Measurements from ENCODE around the gene ANTXR1. TPM values are rescaled to one million over a fixed set of nuclear protein-coding genes. Genes with fewer than 3 reads are reported as not detected.

Gene ANTXR1
- 44.6 and 45.5 TPM in 2 replicates for total RNA-seq
- 87.2 and 101 TPM in 2 replicates for polyA plus RNA-seq
- polyA plus RNA-seq (2012), result 52.9 and 63.9 TPM in 2 replicates
- 52.3 and 68.8 TPM in 2 replicates for polyA minus RNA-seq (ENCODE audit: low replicate concordance)

GRCh38 chr2:69013142-69013839 lies at the start of gene ANTXR1:
ANTXR1 (plus strand) TSS chr2:69013179; CDS start chr2:69013500, 321 bp downstream.
- Histone ChIP-seq H3K36me3 (ENCODE audit: control insufficient read depth, insufficient read depth, low read length) (no peaks in the 10 kb centered on the region), H3K9me3 (ENCODE audit: control insufficient read depth, insufficient read depth, low read depth, low read length) (no peaks in the 10 kb centered on the region), H3K27ac (ENCODE audit: insufficient read depth, low read length) (peak within 1 kb of the TSS; percentile 73), H2AFZ (ENCODE audit: low read length) (peak within 1 kb of the TSS; percentile 88), H3K4me1 (ENCODE audit: control insufficient read depth, extremely low read depth, insufficient read depth, low read length) (peaks cover 8% of the 10 kb centered on the region), H4K20me1 (ENCODE audit: control insufficient read depth, extremely low read depth, insufficient read depth, low read length) (no peaks in the 10 kb centered on the region), H3K79me2 (ENCODE audit: control insufficient read depth, insufficient read depth, low read length) (peaks cover 30% of the 10 kb centered on the region), H3K4me3 (replicated peaks in 1 of 4; ENCODE audit: control extremely low read depth in 1 of 4, insufficient read depth in 1 of 4, low read depth in 3 of 4, low read length in 4 of 4) (peak within 1 kb of the TSS; percentile 76 to 97 (median 90)), H3K9ac (ENCODE audit: insufficient read depth, low read length) (peak within 1 kb of the TSS; percentile 92), H3K27me3 (ENCODE audit: control insufficient read depth, insufficient read depth, low read length) (no peaks in the 10 kb centered on the region), H3K4me2 (ENCODE audit: extremely low read depth, insufficient read depth, low read length) (peak within 1 kb of the TSS; percentile 98)
- peak; percentile 80 to 85 for DNase-seq (ENCODE audit: low read depth in 2 of 2)
- TF ChIP-seq EZH2 (IDR thresholded peaks at IDR 0.05; ENCODE audit: low read length, missing control alignments) (no peak), CTCF (conservative IDR thresholded peaks at IDR 0.05 in 1 of 2, IDR thresholded peaks at IDR 0.05 in 1 of 2; ENCODE audit: low read depth in 1 of 2, low read length in 2 of 2) (no peak)

GRCh38 chr2:68964282-68964681 lies 48.7 kb upstream of the ANTXR1 start:
- Histone ChIP-seq H3K79me2 (ENCODE audit: control insufficient read depth, insufficient read depth, low read length) (no peaks in the 10 kb centered on the region), H3K9me3 (ENCODE audit: control insufficient read depth, insufficient read depth, low read depth, low read length) (no peaks in the 10 kb centered on the region), H3K9ac (ENCODE audit: insufficient read depth, low read length) (no peak overlapping the region), H3K4me2 (ENCODE audit: extremely low read depth, insufficient read depth, low read length) (no peak overlapping the region), H3K4me1 (ENCODE audit: control insufficient read depth, extremely low read depth, insufficient read depth, low read length) (no peaks in the 10 kb centered on the region), H4K20me1 (ENCODE audit: control insufficient read depth, extremely low read depth, insufficient read depth, low read length) (no peaks in the 10 kb centered on the region), H3K4me3 (replicated peaks in 1 of 4; ENCODE audit: control extremely low read depth in 1 of 4, insufficient read depth in 1 of 4, low read depth in 3 of 4, low read length in 4 of 4) (no peak overlapping the region), H3K27ac (ENCODE audit: insufficient read depth, low read length) (no peak overlapping the region), H2AFZ (ENCODE audit: low read length) (no peak overlapping the region), H3K36me3 (ENCODE audit: control insufficient read depth, insufficient read depth, low read length) (no peaks in the 10 kb centered on the region), H3K27me3 (ENCODE audit: control insufficient read depth, insufficient read depth, low read length) (no peaks in the 10 kb centered on the region)
- TF ChIP-seq EZH2 (IDR thresholded peaks at IDR 0.05; ENCODE audit: low read length, missing control alignments) (no peak), CTCF (conservative IDR thresholded peaks at IDR 0.05 in 1 of 2, IDR thresholded peaks at IDR 0.05 in 1 of 2; ENCODE audit: low read depth in 1 of 2, low read length in 2 of 2) (no peak)
- DNase-seq (ENCODE audit: low read depth in 2 of 2), result no peak

DNA sequence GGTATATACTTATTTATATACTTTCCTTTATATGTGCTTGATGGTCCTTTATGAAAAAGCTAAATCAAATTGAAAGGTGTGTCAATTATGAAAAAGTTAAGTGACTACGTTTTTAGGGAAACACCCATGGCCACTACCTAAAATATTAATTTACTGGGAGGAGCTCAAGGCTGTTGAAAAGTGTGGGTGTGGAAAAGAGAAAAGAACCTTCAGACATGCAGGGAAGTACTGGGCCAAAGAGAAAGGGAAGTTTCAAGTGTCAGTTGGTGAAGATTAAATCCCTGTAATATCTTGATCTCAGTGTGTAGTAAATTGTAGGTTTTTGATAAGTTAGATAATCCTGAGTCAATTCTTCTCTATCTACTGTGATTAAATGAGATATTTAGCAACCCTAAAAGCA lies 44.8 kb upstream of the ANTXR1 start:
- no peaks in the 10 kb centered on the region for H3K27me3 ChIP-seq (ENCODE audit: control insufficient read depth, insufficient read depth, low read length)
- no peaks in the 10 kb centered on the region for H3K9me3 ChIP-seq (ENCODE audit: control insufficient read depth, insufficient read depth, low read depth, low read length)
- H3K4me2 ChIP-seq (ENCODE audit: extremely low read depth, insufficient read depth, low read length), result no peak overlapping the region
- H4K20me1 ChIP-seq (ENCODE audit: control insufficient read depth, extremely low read depth, insufficient read depth, low read length), result no peaks in the 10 kb centered on the region
- no peak overlapping the region for H3K9ac ChIP-seq (ENCODE audit: insufficient read depth, low read length)
- H3K79me2 ChIP-seq (ENCODE audit: control insufficient read depth, insufficient read depth, low read length), result no peaks in the 10 kb centered on the region
- H3K27ac ChIP-seq (ENCODE audit: insufficient read depth, low read length), result no peak overlapping the region
- no peak overlapping the region for H2AFZ ChIP-seq (ENCODE audit: low read length)
- TF ChIP-seq CTCF (conservative IDR thresholded peaks at IDR 0.05 in 1 of 2, IDR thresholded peaks at IDR 0.05 in 1 of 2; ENCODE audit: low read depth in 1 of 2, low read length in 2 of 2) (no peak), EZH2 (IDR thresholded peaks at IDR 0.05; ENCODE audit: low read length, missing control alignments) (no peak)
- H3K36me3 ChIP-seq (ENCODE audit: control insufficient read depth, insufficient read depth, low read length), result no peaks in the 10 kb centered on the region
- no peak for DNase-seq (ENCODE audit: low read depth in 2 of 2)
- H3K4me1 ChIP-seq (ENCODE audit: control insufficient read depth, extremely low read depth, insufficient read depth, low read length), result peaks cover 3% of the 10 kb centered on the region
- no peak overlapping the region for H3K4me3 ChIP-seq (replicated peaks in 1 of 4; ENCODE audit: control extremely low read depth in 1 of 4, insufficient read depth in 1 of 4, low read depth in 3 of 4, low read length in 4 of 4)
